ENCODE results near the gene IL32. TPM values are rescaled to one million over a fixed set of nuclear protein-coding genes. Genes with fewer than 3 reads are reported as not detected.

Gene IL32
- total and polyA plus RNA-seq, 8 donors: 59.4 to 310 (median 65.5) TPM

GRCh38 chr16:3045758-3046640 lies 19.4 kb upstream of the IL32 start, which contains the start of gene MMP25:
Gene MMP25 (plus strand): TSS chr16:3046561. CDS start chr16:3046918, 357 bp downstream.
- peaks cover 55 to 92% of the 10 kb centered on the region in 2 donors for H3K27me3 ChIP-seq

GRCh38 chr16:3046641-3047386 lies 18.6 kb upstream of the IL32 start:
- ATAC-seq (no peak), DNase-seq (peak in 2 of 4 donors; percentile 32 to 89)
- Histone ChIP-seq H3K27ac (peak overlapping the region in 1 of 2 donors; percentile 86), H3K4me1 (peaks cover 15 to 55% of the 10 kb centered on the region in 2 donors), H3K27me3 (peaks cover 55 to 86% of the 10 kb centered on the region in 2 donors), H3K36me3 (no peaks in the 10 kb centered on the region), H3K4me3 (peak overlapping the region; percentile 25 to 61), H3K9me3 (no peaks in the 10 kb centered on the region)
- intact Hi-C loops (cut with DNase I): no loop called here
- no peak for TF ChIP-seq CTCF (IDR thresholded peaks at IDR 0.05)

More at GRCh38 chr16:3045758-3046640, 19.4 kb upstream of the IL32 start, which contains the start of gene MMP25:
- Histone ChIP-seq H3K4me3 (peak within 1 kb of the TSS; percentile 25 to 61), H3K4me1 (peaks cover 15 to 52% of the 10 kb centered on the region in 2 donors), H3K36me3 (no peaks in the 10 kb centered on the region), H3K9me3 (no peaks in the 10 kb centered on the region), H3K27ac (peak within 1 kb of the TSS in 1 of 2 donors; percentile 86)
- ATAC-seq (peak; percentile 64), DNase-seq (peak in 2 of 4 donors; percentile 51 to 93)
- intact Hi-C loops (cut with DNase I): no loop called here
- no peak for TF ChIP-seq CTCF (IDR thresholded peaks at IDR 0.05)

- peak overlapping the region in 1 of 2 donors; percentile 61 for H3K4me3 ChIP-seq
- peaks cover 15 to 55% of the 10 kb centered on the region in 2 donors for H3K4me1 ChIP-seq
- TF ChIP-seq CTCF (IDR thresholded peaks at IDR 0.05): no peak
- ATAC-seq: no peak
- DNase-seq: no peak
- H3K27me3 ChIP-seq: peaks cover 55 to 81% of the 10 kb centered on the region in 2 donors
- intact Hi-C loops (cut with DNase I): no loop called here
- no peaks in the 10 kb centered on the region for H3K9me3 ChIP-seq
- H3K36me3 ChIP-seq: no peaks in the 10 kb centered on the region
- H3K27ac ChIP-seq: peak overlapping the region in 1 of 2 donors; percentile 86
Measured at GRCh38 chr16:3047387-3047720, 18.1 kb upstream of the IL32 start.

- peak overlapping the region in 1 of 2 donors; percentile 86 for H3K27ac ChIP-seq
- no peak for TF ChIP-seq CTCF (IDR thresholded peaks at IDR 0.05)
- no peaks in the 10 kb centered on the region for H3K9me3 ChIP-seq
- ATAC-seq (no peak), DNase-seq (no peak)
- H3K36me3 ChIP-seq: no peaks in the 10 kb centered on the region
- H3K4me3 ChIP-seq: peak overlapping the region in 1 of 2 donors; percentile 3
- H3K4me1 ChIP-seq: peaks cover 15 to 66% of the 10 kb centered on the region in 2 donors
- intact Hi-C loops (cut with DNase I): no loop called here
- peaks cover 40 to 54% of the 10 kb centered on the region in 2 donors for H3K27me3 ChIP-seq
Measured at GRCh38 chr16:3049921-3050481, 15.4 kb upstream of the IL32 start.
